Measurements from ENCODE around the gene GPC3.
"Not testable (repeated sequence)": the region's sequence is repeated elsewhere in the genome, so short reads cannot be mapped to it uniquely, and the experiment has no call there.

Gene GPC3

DNA sequence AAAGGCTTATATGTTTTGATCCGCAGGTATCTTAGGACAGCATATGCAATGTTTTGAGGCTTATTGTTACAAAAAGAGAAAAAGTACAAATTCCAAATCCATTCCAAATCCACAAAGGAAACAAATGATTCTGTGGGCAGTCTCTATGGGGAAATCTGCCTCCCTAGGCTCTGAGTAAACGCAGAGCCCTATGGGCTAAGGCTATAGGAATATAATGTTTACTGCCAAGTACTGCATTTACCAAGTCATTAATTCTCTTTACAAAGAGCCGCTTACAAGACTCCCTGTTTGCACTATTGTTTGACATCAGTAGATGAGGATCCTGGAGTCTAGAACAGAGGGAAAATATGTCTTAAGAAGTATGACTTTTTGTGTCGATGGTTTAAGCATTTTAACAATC, 357.7 kb downstream of the GPC3 start:
- DNase-seq (ENCODE audit: extremely low read depth in 1 of 2, low read depth in 1 of 2) = no peak

DNA sequence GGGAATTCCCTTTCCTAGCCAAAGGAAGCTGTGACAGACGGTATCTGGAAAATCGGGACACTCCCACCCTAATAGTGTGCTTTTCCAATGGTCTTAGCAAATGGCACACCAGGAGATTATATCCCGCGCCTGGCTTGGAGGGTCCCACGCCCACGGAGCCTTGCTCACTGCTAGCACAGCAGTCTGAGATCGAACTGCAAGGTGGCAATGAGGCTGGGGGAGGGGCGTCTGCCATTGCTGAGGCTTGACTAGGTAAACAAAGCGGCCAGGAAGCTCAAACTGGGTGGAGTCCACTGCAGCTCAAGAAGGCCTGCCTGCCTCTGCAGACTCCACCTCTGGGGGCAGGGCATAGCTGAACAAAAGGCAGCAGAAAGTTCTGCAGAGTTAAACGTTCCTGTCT, 364.0 kb downstream of the GPC3 start:
- not testable (repeated sequence) for DNase-seq (ENCODE audit: extremely low read depth in 1 of 2, low read depth in 1 of 2)

DNA sequence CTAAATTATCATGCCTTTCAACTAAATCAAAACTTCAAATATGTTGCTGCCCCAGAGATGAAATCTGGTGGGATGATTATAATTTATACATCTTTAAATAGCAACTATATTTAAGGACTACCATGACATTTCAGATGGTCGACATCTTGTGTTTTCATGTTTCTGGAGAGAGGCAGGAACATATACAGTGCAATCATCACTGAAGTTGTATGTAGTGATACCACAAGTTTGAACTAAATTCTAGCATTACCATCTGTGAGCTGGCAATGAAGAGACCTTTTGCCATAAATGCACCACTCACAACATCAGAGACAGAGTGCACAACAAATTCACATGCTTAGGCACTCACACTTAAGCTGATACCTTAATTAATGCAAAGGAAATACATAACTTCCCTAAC, 373.7 kb downstream of the GPC3 start:
- DNase-seq (ENCODE audit: extremely low read depth in 1 of 2, low read depth in 1 of 2) = no peak

DNA sequence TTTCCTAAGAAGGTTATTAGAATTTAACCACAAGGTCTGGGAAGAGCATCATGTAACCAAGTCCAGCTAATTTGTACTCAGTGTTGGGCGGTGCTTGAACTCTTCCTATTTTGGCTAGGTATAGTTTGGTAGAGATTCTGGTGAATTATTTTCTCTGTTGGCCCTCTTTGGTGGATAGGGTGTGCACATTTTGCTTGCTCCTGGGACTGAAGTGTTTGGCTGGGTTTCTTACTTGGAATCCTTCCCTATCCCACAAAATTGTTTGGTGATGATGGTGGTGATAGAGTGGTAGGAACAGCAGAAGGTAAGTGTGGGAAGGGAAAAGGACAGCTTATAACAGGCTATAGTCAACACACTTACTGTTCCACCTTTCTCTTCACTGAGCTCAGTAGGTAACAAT, 375.3 kb downstream of the GPC3 start:
- no peak for DNase-seq (ENCODE audit: extremely low read depth in 1 of 2, low read depth in 1 of 2)

DNA sequence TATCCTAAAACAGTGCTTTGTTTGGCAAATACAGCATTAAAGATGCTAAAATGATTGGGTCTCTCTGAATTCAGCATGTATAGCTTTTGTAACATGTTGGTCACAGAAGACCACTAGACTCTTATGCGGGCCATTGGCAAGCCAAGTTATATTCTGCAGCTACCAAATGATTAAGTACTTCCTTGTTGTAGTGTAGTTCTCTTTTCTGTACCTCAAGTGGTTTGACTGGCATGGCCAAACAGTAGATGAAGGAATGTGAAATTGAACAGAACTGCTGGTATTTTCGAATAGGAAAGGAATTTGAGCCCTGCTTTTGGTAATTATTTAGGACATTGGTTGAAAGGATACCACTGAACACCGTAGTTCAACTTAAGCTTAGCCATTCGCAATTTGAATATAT, 376.2 kb downstream of the GPC3 start:
- DNase-seq (ENCODE audit: extremely low read depth in 1 of 2, low read depth in 1 of 2) = no peak

DNA sequence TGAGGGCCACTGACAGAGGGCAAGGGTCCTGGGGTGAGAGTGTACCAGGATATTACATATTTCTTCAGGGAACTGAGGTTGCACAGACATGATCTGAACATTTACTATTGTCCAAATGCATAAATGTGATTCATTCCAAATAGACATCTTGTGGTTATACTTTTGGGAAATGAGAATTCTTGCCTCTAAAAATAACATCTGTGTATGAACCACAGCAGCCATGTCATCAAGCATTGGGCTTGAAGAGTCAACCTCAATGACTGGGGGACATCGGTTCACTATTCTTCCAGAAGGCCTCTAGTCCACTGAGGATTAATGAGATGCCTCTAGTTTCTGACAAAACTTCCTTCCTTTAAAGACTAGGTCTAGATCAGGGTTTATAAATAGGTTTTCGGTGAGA, 377.0 kb downstream of the GPC3 start:
- no peak for DNase-seq (ENCODE audit: extremely low read depth in 1 of 2, low read depth in 1 of 2)

DNA sequence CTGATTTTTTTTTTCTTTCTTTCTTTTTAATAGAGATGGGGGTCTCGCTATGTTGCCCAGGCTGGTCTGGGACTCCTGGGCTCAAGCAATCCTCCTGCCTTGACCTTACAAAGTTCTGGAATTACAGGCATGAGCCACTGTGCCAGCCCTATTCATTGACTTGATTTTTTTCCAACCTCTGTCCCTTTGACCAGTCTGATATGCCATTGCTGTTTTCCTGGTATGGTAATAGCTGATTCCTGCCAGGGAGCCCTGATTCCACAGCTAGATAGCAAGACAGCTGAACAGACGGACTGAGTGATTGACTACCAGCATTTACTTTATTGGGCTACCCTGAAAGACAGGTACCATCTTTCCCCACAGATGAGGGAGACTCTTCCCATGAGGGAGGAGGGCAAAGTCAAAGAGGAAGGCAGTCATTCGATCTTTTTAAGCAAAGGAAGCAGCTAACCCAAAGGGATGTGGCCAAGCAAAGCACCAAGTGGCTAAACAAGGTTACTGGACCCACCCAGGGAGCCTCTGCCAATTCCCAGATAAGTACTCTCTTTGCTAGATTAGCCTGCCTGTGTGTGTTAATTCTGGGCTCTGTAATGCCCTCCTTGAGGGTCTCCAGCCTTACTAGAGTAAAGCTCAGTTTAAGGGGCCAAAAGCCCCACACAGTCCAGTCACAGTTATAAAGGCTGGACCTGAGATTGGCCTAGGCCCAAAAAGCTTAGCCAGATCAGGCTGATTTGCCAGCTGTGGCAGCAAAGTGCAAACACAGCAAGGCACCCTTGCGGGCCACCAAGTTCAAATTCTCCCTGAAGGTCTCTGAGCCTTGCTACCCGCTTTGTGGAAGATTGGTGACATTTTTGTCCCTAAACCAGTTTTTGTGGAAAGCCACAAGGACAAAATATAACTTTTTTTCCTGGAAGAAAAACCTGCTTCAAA, 377.7 kb downstream of the GPC3 start:
- no peak for DNase-seq (ENCODE audit: extremely low read depth in 1 of 2, low read depth in 1 of 2)

DNA sequence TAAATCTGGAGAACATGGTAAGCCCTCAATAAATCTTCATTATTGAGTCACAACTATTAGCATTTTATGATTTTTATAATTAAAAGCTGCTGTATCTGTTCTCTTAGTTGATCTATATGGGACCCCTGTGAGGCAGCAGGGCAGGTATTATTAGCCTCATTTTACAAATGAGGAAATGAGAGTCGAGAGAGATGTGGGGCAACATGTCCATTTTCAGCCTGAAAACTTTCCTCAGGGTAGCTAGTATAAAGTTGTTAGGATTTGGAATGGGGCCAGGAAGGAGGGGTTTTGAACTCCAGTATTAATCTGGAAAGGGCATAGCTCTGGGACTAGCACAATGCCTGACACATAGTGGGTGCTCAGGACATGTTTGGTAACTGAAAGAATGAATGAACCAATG, 378.4 kb downstream of the GPC3 start:
- no peak for DNase-seq (ENCODE audit: extremely low read depth in 1 of 2, low read depth in 1 of 2)

DNA sequence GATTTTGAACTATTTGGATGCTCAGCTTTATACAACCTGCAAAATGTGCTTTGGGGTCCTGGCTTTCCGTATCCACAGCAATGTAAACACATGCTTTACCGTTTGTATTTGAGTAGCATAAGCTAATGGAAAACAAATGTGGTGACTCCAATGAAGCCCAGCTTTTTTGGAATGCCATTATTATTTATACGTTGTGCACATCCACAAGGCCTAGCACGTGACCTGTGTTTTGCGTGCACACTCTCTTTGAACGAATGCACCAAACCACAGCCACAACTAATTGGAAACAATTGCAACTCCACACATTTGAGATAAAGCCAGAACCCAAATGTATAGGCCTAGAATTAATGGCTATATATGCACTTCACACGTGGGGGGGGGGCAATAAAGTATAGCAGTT, 380.6 kb downstream of the GPC3 start:
- DNase-seq (ENCODE audit: extremely low read depth in 1 of 2, low read depth in 1 of 2) = no peak

DNA sequence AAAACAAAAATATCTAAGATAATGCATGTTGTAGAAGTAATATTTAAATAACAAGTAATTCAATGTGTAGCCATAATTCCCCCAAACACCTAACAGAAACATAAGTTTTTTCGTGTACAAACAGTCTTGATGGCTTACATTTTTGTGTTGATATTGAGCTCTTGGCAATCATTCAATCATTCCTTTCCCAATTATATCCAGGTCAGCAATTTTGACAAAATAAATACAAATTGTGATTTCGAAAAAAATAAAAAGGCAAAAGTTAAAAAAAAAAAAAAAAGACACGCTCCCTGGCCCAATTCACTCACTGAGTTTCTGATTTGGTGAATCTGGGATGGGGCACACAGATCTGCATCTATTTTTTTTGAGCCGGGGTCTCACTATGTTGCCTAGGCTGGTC, 382.5 kb downstream of the GPC3 start:
- DNase-seq (ENCODE audit: extremely low read depth in 1 of 2, low read depth in 1 of 2) = no peak

DNA sequence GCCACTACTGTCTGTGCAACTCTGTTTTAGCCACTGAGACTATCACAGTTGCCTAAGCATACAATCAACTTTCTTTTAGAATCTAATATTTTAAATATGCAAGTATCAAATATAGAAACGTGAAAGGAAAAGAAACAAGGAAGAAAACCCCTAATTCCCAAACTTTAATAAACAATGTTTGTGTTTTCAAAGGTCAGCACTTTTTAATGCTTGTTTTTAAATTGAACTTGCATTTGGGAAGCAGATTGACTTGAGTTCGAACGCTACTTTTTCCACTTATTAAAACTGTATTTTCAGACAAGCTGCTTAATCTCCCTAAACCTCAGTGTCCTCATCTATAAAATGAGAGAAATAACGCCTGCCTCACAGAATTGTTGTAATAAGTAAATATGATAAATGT, 384.3 kb downstream of the GPC3 start:
- no peak for DNase-seq (ENCODE audit: extremely low read depth in 1 of 2, low read depth in 1 of 2)

DNA sequence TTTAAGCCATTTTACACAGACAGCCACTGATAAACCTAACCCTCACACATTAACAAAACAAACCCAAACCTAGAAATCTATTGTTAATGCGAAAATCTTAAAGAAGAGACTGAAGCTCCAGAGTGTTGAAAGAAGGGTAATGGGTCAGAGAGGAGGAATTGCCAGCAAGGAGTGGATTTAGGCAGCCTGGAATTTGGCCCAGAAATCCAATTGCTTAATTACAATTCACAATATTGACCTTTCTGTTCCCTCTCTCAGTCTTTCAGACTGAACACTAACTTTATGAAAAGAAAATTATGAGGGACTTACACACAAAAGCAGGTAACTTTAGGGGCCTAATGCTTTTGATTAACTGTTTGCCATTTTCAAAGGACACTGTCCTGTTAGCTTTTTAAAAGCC, 384.9 kb downstream of the GPC3 start:
- DNase-seq (ENCODE audit: extremely low read depth in 1 of 2, low read depth in 1 of 2) = no peak

DNA sequence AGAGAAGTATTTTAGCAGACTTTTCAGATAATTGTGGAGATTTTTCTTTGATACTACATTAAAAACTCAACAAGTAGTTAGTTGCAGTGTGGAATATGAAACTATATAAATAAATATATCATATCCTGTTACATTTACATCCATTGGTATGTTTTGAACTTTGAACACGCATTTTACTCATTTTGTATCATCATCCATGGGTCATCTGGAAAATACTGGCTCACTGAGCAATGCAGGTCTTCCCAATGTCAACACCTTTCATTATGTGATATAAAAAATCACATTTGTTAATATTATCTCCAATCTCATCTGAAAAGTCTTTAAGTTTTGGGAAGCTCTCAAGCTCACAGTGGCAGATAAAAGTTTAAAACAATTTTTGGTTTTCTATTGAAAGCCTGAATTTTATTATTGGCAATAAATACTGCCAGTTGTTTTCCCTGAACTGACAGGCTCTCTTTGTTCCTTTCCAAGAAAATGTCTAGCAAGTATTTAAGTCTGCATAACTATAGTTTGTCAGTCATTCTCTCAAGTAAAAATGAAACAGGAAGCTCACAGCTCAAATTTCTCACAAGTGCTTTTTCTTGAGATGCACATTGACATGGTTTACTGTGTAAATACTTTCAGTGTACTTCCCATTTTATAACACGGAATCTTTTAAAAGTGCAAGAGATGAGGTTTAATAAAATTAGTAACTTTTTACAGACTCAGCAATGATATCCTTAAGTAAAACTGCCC, 386.6 kb downstream of the GPC3 start:
- no peak for DNase-seq (ENCODE audit: extremely low read depth in 1 of 2, low read depth in 1 of 2)

DNA sequence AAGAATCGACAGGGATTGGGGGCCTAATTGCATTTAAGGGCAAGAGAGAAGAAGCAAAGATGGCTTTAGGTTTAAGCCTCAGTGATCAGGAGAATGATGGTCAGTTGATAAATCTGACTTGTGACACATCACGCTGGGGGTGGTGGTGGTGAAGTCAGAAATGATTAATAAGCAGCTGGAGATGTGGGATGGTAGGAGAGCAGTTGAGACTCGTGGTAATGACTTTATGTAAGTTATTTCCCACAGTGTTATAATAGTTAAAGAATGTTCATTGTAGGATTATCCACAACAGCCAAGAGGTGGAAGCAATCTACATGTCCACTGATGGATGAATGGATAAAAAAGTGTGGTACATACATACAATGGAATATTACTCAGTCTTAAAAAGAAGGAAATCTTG, 391.2 kb downstream of the GPC3 start:
- DNase-seq (ENCODE audit: extremely low read depth in 1 of 2, low read depth in 1 of 2) = no peak

DNA sequence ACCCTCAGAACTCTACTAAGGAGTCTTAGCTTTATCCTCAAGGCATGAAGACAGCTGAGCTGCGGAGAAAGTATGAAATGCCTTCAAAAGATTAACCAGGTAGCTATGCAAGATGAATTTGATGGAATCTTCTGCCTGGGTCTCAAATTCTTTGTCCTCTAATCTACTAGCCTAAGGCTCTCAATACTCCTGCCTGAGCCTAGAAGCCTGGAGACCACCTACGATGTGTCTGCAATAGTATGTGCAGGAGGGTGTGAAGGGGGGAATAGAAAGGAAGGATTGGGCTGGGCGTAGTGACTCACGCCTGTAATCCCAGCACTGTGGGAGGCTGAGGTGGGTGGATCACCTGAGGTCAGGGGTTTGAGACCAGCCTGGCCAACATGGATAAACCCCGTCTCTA, 391.9 kb downstream of the GPC3 start:
- no peak for DNase-seq (ENCODE audit: extremely low read depth in 1 of 2, low read depth in 1 of 2)

DNA sequence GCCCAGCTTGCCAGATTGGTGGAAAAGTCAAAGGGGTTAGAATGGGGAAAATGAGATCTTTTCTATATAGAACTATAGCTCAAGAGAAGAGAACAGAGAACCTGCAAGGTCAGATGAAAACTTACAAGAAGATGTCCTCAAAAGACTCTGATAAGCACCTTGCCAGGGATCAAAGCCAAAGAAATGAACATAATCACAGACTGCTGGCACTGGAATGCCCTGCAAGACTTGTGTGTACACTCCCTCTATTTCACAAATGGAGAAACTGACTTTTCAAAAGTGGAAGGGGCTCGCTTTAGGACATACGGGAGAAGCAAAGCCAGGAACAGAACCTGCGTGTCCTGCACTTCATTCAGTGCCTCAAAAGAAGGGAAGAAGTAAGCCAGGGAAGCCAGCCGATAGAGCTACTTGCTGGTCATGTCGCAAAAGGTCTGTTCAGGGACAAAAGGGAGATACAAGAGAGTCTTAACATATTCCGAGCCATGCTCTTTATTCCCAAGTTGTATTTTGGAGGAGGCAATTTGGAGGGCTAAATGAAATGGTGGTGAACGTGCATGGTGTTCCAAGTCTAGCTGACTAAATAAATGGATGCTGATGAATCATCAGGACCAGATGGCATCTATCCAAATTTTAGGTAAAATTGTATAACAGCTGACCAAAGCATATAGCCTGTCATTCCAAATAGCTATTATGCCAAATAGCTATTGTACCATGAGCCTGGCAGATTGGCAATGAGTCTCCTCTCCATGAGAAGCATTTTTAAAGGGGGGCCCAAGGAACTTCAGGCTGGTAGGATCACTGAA, 394.5 kb downstream of the GPC3 start:
- DNase-seq (ENCODE audit: extremely low read depth in 1 of 2, low read depth in 1 of 2) = no peak

DNA sequence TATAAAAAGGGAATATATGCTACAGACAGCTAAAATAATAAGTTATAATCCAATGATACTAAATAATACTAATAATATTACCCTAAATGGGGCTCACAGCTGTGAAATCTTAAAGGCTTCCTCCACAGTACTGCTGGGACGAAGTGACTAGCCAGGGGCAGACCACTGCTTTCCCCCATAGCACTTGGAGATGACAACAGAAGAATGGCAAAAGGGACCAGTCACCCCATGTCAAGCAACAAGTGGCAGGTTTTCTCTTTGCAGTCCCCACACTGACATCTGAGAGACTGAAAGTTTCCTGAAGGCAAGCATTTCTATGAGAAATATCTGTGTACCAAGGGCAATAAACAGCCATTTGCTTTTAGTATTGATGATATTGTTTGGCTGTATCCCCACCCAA, 396.6 kb downstream of the GPC3 start:
- DNase-seq (ENCODE audit: extremely low read depth in 1 of 2, low read depth in 1 of 2) = no peak

DNA sequence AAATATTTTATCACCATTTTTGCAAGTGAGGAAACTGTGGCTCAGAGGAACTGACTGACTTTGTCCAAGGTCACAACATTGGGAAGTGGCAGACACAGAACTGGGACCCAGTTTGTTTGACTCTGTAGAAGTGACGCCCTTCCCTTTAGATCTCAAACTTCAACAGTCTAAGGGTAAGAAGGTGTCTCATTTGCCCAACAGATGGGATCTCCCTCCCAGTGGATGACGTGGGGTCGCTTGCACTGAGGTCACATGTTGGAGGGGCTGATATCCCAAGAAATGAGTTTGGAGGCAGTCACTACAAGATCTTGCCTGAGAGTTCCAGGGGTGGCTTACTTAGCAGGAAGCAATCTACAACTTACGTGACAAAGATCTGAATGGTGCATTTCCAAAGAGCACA, 397.6 kb downstream of the GPC3 start:
- no peak for DNase-seq (ENCODE audit: extremely low read depth in 1 of 2, low read depth in 1 of 2)

DNA sequence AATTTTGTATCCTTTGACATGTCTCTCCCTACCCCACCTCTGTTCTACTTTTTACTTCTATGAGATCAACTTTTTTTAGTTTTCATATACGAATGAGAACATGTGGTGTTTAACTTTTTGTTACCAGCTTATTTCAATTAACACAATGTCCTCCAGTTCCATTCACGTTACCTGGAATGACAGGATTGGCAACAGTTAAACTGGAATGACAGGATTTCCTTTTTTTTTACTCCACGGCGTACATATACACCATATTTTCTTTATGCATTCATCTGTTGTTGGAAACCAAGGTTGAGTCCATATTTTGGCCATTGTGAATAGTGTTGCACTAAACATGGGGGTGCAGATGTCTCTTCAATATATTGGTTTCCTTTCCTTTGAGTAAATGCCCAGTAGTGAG, 398.3 kb downstream of the GPC3 start:
- DNase-seq (ENCODE audit: extremely low read depth in 1 of 2, low read depth in 1 of 2) = no peak

DNA sequence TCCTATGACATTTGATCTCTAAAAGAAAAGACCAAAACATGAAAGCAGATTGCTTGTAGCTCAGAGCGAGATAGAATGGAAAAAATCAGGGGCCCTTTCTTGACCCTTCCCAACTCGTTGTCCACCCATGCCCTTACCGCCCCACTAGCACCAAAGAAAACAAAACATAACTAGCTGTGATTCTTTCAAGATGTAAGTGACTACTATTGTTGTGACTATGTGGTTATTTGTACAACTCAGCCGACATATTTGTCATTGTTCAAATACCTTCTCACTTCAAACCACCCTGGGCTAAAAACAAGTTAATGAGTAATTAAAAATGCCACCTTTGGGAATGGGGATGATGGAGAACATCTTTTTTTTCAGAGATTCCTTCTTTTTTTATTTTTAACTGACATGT, 399.0 kb downstream of the GPC3 start:
- DNase-seq (ENCODE audit: extremely low read depth in 1 of 2, low read depth in 1 of 2) = no peak

DNA sequence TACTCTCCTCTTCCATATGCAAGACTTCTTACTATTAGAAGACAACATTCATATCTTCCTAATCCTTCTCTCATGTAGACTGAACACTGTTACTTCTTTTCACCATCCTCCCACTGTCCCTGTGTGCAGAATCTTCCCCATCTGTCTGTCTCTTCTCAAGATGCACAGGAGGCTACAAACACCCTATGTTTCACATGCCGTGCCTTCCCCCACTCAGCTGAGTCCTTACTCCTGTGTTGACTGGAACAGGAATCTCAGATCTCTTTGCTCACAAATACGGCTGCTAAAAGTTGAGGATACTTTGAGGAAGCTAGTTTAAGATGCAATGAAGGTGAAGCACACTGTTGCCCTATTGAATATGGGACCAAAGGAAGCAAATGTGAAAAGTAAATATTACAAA, 401.6 kb downstream of the GPC3 start:
- no peak for DNase-seq (ENCODE audit: extremely low read depth in 1 of 2, low read depth in 1 of 2)

DNA sequence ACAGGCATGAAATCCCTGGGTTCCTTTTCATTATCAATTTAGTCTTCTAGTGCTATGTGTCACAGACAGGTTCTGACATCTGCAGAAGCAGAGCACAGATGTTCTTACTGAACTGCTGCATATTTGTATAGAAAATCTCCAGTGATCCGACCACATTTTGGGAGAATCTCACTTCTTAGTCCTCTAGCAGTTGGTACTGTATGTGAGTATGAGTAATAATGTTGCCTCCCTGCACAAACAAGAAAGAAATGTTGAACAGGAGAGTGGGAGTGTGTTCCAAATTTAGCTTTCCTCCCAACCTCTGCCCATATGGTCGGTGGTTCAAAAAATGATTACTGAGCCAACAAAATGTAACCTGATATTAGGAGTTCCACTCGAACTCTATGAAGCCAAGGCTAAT, 404.8 kb downstream of the GPC3 start:
- DNase-seq (ENCODE audit: extremely low read depth in 1 of 2, low read depth in 1 of 2) = no peak

All from stimulated activated CD8-positive, alpha-beta memory T cell treated with anti-CD3 and anti-CD28 coated beads, Interleukin-7, amount 100 ng/mL, for 48 hours (primary cell).